H1 (cell line): ENCODE results near the gene MZF1. TPM values are rescaled to one million over a fixed set of nuclear protein-coding genes. Genes with fewer than 3 reads are reported as not detected.
A peak's percentile ranks its signal among the peaks of the same experiment; 100 is the strongest.

ENCODE experiments used
- ASH2L ChIP-seq: fragments of 200-600, 300-600 bp; sonication (generic); IDR thresholded peaks from one replicate; pipeline ENCODE4 v1.7.1; 2017; ENCODE audit warnings: low read length
- BCL11A ChIP-seq, 2 experiments: IDR thresholded peaks; one replicate each; pipeline ENCODE4 v1.6.1; 2011; ENCODE audit warnings: low read depth in 2 of 2, low read length in 2 of 2, mild to moderate bottlenecking in 2 of 2
- CBX5 ChIP-seq: fragments of 300-800, 300-1000 bp; sonication (generic); IDR thresholded peaks from 2 replicates; pipeline ENCODE4 v1.7.1; 2016; ENCODE audit warnings: antibody characterized with exemption, low read length, low read depth
- CEBPB ChIP-seq: IDR thresholded peaks from 2 replicates; pipeline ENCODE4 v1.6.1; 2012; ENCODE audit warnings: low read depth, low read length
- CHD1 ChIP-seq: IDR thresholded peaks from 2 replicates; pipeline ENCODE4 v1.6.1; 2012; ENCODE audit warnings: low read depth, low read length, improper control_type of control experiment
- CHD2 ChIP-seq: IDR thresholded peaks from 2 replicates; pipeline ENCODE4 v1.6.1; 2012; ENCODE audit warnings: low read length, improper control_type of control experiment
- CREB1 ChIP-seq: IDR thresholded peaks from 2 replicates; pipeline ENCODE4 v1.6.1; 2012; ENCODE audit warnings: inconsistent platforms
- CTBP2 ChIP-seq: IDR thresholded peaks from 2 replicates; pipeline ENCODE4 v1.7.0; 2011; ENCODE audit warnings: borderline replicate concordance, mild to moderate bottlenecking, moderate library complexity, mixed read lengths, low read length; ENCODE audit not compliant: insufficient read depth, insufficient read length
- GTF2F1 ChIP-seq: IDR thresholded peaks from 2 replicates; pipeline ENCODE4 v1.6.1; 2012; ENCODE audit warnings: low read depth, low read length, improper control_type of control experiment, borderline replicate concordance
- JUN ChIP-seq: IDR thresholded peaks from 2 replicates; pipeline ENCODE4 v1.6.1; 2011; ENCODE audit warnings: low read depth, mild to moderate bottlenecking, improper control_type of control experiment, low read length
- KDM1A ChIP-seq: fragments of 200-600, 300-600 bp; sonication (generic); IDR thresholded peaks from 2 replicates; pipeline ENCODE4 v1.7.1; 2016; ENCODE audit warnings: mild to moderate bottlenecking, low read length, borderline replicate concordance
- PHF8 ChIP-seq: fragments of 200-600 bp; sonication (generic); conservative IDR thresholded peaks from 2 replicates; pipeline ENCODE4 v1.7.1; 2012; ENCODE audit warnings: low read depth, mild to moderate bottlenecking, inconsistent platforms, low read length, moderate library complexity
- RBBP5 ChIP-seq: IDR thresholded peaks from 2 replicates; pipeline ENCODE4 v1.7.1; 2012; ENCODE audit warnings: low read depth, mild to moderate bottlenecking, inconsistent platforms, low read length, moderate library complexity, borderline replicate concordance
- RNF2 ChIP-seq: fragments of 200-900, 300-1000 bp; sonication (generic); IDR thresholded peaks from 2 replicates; pipeline ENCODE4 v1.7.1; 2016; ENCODE audit warnings: borderline replicate concordance, low read depth, mild to moderate bottlenecking, antibody characterized with exemption, low read length; ENCODE audit not compliant: poor library complexity, severe bottlenecking; ENCODE audit errors: missing control alignments
- SIN3A ChIP-seq, 2 experiments: IDR thresholded peaks in 1 of 2; conservative IDR thresholded peaks in 1 of 2; 2 replicates each; pipeline ENCODE4 v1.6.1; 2011 to 2012; ENCODE audit warnings: low read length in 2 of 2, improper control_type of control experiment in 1 of 2, low read depth in 1 of 2, mild to moderate bottlenecking in 1 of 2
- SRF ChIP-seq: IDR thresholded peaks from 2 replicates; pipeline ENCODE4 v1.6.1; 2011; ENCODE audit warnings: mild to moderate bottlenecking, low read depth, low read length, moderate library complexity
- TAF1 ChIP-seq: IDR thresholded peaks from 2 replicates; pipeline ENCODE4 v1.6.1; 2011; ENCODE audit warnings: mild to moderate bottlenecking, low read depth, low read length
- TEAD4 ChIP-seq: IDR thresholded peaks from 2 replicates; pipeline ENCODE4 v1.6.1; 2012; ENCODE audit warnings: low read depth, low read length, inconsistent platforms, mixed read lengths
- polyA plus RNA-seq, 7 experiments: library from polyadenylated mRNA; depleted of rRNA in 3 of 7; stranded (reverse) in 5 of 7; unstranded in 2 of 7; fragments of >200 nt in 5 of 7; fragments of 200-250 nt in 2 of 7; gene quantifications; 1 replicate in 5 of 7; 2 replicates in 1 of 7; 4 replicates in 1 of 7; pipeline versions ENCODE4 v1.2.1 to v1.2.3, GENCODE V29; 2011 to 2013; ENCODE audit warnings: missing spikeins in 2 of 7, mixed read lengths in 2 of 7
- total RNA-seq: library from RNA; stranded (reverse); fragmentation: NEBNext Ultra II Directional; extraction: Animal tissue kit (Norgen Biotek cat#: 25700); gene quantifications from 2 replicates; pipeline ENCODE4 v1.2.1, GENCODE V29; 2021
- TF ChIP-seq, protein P1 (sequence below): IDR thresholded peaks from 2 replicates; pipeline ENCODE4 v1.6.1; 2011; ENCODE audit warnings: low read depth, mild to moderate bottlenecking, low read length; ENCODE audit not compliant: insufficient read depth
- TF ChIP-seq, protein P2 (sequence below): IDR thresholded peaks from 2 replicates; pipeline ENCODE4 v1.6.1; 2012; ENCODE audit warnings: low read length, inconsistent platforms

Gene MZF1
- total and polyA plus RNA-seq, 2 of the 8 experiments (the other 6 are each of a cell fraction or from before 2014, with no cell fraction given) = 15.2 to 25.0 TPM

DNA sequence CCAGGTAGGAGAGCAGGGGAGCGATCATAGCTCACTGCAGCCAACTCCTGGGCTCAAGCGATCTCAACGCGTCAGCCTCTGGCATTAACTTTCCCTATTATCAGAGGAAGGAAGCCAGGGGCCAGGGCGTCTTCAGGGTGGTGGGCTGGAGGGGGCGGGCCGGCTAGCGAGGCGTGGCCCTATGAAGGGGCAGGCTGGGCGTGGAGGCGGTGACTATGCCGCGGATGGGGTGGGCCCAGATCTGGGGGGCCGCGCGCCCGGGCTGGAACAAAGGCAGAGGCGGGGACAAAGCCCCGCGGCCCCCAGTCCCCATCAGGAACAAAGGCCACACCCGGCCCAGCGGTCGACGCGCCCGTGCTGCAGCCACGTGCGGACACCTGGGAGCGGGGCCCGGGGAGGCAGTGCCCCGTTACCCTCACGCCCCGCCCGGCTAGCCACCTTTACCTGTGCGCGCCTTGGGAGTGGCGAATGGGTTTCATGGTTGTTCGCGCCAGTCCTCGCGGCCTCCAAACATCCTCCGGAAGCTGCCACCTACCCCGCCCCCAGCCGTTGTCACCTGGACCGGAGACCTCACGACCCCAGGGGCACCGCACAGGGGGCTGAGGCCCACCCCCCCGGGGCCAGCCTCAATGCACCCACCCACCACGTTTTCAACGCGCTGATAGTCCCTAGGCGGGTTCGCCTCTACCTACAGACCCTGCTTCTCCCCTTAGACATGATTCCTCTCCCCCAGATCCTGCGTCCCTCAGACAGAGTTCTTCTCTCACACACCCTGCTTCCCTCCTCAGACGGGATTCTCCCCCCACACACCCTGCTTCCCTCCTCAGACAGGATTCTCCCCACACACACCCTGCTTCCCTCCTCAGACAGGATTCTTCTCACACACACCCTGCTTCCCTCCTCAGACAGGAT lies 34.6 kb downstream of the MZF1 start (continued):
- TF ChIP-seq SRF (no peak), CEBPB (no peak), JUN (no peak), CREB1 (no peak), GTF2F1 (0 out of 2 replicates have a peak, but pooled peaks have one; percentile 17), CBX5 (no peak), CHD1 (no peak), CHD2 (peak; percentile 66; the same call in 1 of the 2 replicates), BCL11A (IDR thresholded peaks at IDR 0.05; ENCODE audit: low read depth in 2 of 2, low read length in 2 of 2) (no peak), ASH2L (no peak), TAF1 (peak; percentile 70), SIN3A (conservative IDR thresholded peaks at IDR 0.05 in 1 of 2, IDR thresholded peaks at IDR 0.05 in 1 of 2; ENCODE audit: low read depth in 1 of 2, low read length in 2 of 2) (0 out of 4 replicates have a peak, but pooled peaks of 1 of the 2 experiments have one; percentile 18), RNF2 (no peak), RBBP5 (peak; percentile 46; the same call in 1 of the 2 replicates), CTBP2 (no peak), PHF8 (peak; percentile 61), KDM1A (no peak), TEAD4 (peak; percentile 24; the same call in 1 of the 2 replicates)
- TF ChIP-seq, protein P1, sequence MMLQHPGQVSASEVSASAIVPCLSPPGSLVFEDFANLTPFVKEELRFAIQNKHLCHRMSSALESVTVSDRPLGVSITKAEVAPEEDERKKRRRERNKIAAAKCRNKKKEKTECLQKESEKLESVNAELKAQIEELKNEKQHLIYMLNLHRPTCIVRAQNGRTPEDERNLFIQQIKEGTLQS = no peak
- TF ChIP-seq, protein P2, sequence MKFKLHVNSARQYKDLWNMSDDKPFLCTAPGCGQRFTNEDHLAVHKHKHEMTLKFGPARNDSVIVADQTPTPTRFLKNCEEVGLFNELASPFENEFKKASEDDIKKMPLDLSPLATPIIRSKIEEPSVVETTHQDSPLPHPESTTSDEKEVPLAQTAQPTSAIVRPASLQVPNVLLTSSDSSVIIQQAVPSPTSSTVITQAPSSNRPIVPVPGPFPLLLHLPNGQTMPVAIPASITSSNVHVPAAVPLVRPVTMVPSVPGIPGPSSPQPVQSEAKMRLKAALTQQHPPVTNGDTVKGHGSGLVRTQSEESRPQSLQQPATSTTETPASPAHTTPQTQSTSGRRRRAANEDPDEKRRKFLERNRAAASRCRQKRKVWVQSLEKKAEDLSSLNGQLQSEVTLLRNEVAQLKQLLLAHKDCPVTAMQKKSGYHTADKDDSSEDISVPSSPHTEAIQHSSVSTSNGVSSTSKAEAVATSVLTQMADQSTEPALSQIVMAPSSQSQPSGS = no peak
